ENCODE data around the gene ABI3BP. TPM values are rescaled to one million over a fixed set of nuclear protein-coding genes. Genes with fewer than 3 reads are reported as not detected.

ABI3BP gene
- total RNA-seq, 1 donor from 2014 or later, result 2.2 TPM

- no peak for DNase-seq (ENCODE audit: low spot score in 2 of 2, unreplicated experiment in 2 of 2)
- Mint-ChIP-seq H3K9me3 (peaks cover 3% of the 10 kb centered on the region), H3K4me3 (no peak overlapping the region), H3K36me3 (no peaks in the 10 kb centered on the region), H3K27me3 (ENCODE audit: low read depth) (no peaks in the 10 kb centered on the region), H3K27ac (no peak overlapping the region), H3K4me1 (no peaks in the 10 kb centered on the region)
- no peak for TF ChIP-seq CTCF (IDR thresholded peaks at IDR 0.05; ENCODE audit: unreplicated experiment)
Observed at GRCh38 chr3:100899440-100900091, 93.7 kb downstream of the ABI3BP start.

- H3K27me3 Mint-ChIP-seq (ENCODE audit: low read depth), result no peaks in the 10 kb centered on the region
Observed at GRCh38 chr3:100898681-100899080, 94.5 kb downstream of the ABI3BP start.

GRCh38 chr3:100896994-100897393 is 96.2 kb downstream of the ABI3BP start:
- Mint-ChIP-seq H3K36me3 (no peaks in the 10 kb centered on the region), H3K4me3 (no peak overlapping the region), H3K4me1 (no peaks in the 10 kb centered on the region), H3K27me3 (ENCODE audit: low read depth) (peaks cover 2% of the 10 kb centered on the region), H3K27ac (no peak overlapping the region), H3K9me3 (no peaks in the 10 kb centered on the region)
- no peak for TF ChIP-seq CTCF (IDR thresholded peaks at IDR 0.05; ENCODE audit: unreplicated experiment)
- no peak for DNase-seq (ENCODE audit: low spot score in 2 of 2, unreplicated experiment in 2 of 2)

More at GRCh38 chr3:100898681-100899080, 94.5 kb downstream of the ABI3BP start:
- no peaks in the 10 kb centered on the region for H3K9me3 Mint-ChIP-seq
- no peak overlapping the region for H3K4me3 Mint-ChIP-seq
- no peaks in the 10 kb centered on the region for H3K4me1 Mint-ChIP-seq
- H3K27ac Mint-ChIP-seq, result no peak overlapping the region
- no peak for TF ChIP-seq CTCF (IDR thresholded peaks at IDR 0.05; ENCODE audit: unreplicated experiment)
- DNase-seq (ENCODE audit: low spot score in 2 of 2, unreplicated experiment in 2 of 2), result no peak
- H3K36me3 Mint-ChIP-seq, result no peaks in the 10 kb centered on the region

- no peaks in the 10 kb centered on the region for H3K4me1 Mint-ChIP-seq
- no peak overlapping the region for H3K4me3 Mint-ChIP-seq
- no peak overlapping the region for H3K27ac Mint-ChIP-seq
- peak in 1 of 2 experiments; percentile 45 for DNase-seq (ENCODE audit: low spot score in 2 of 2, unreplicated experiment in 2 of 2)
- H3K36me3 Mint-ChIP-seq, result no peaks in the 10 kb centered on the region
- TF ChIP-seq CTCF (IDR thresholded peaks at IDR 0.05; ENCODE audit: unreplicated experiment), result no peak
- peaks cover 17% of the 10 kb centered on the region for H3K27me3 Mint-ChIP-seq (ENCODE audit: low read depth)
- H3K9me3 Mint-ChIP-seq, result no peaks in the 10 kb centered on the region
Observed at GRCh38 chr3:100893590-100893989, 99.6 kb downstream of the ABI3BP start.

GRCh38 chr3:100893108-100893507 is 100.1 kb downstream of the ABI3BP start:
- DNase-seq (ENCODE audit: low spot score in 2 of 2, unreplicated experiment in 2 of 2), result no peak
- H3K4me3 Mint-ChIP-seq, result no peak overlapping the region
- H3K27me3 Mint-ChIP-seq (ENCODE audit: low read depth), result peaks cover 22% of the 10 kb centered on the region
- H3K27ac Mint-ChIP-seq, result no peak overlapping the region
- no peak for TF ChIP-seq CTCF (IDR thresholded peaks at IDR 0.05; ENCODE audit: unreplicated experiment)
- H3K9me3 Mint-ChIP-seq, result no peaks in the 10 kb centered on the region
- H3K36me3 Mint-ChIP-seq, result no peaks in the 10 kb centered on the region
- H3K4me1 Mint-ChIP-seq, result no peaks in the 10 kb centered on the region

All from mesothelial cell of epicardium (in vitro differentiated cells).